SJCRH30 (cell line): Measurements from ENCODE around the gene ADCY2. TPM values are rescaled to one million over a fixed set of nuclear protein-coding genes. Genes with fewer than 3 reads are reported as not detected.
"Not testable (repeated sequence)": the region's sequence is repeated elsewhere in the genome, so short reads cannot be mapped to it uniquely, and the experiment has no call there.

Experiments used
- DNase-seq, 2 experiments: peaks; one replicate each; pipeline ENCODE4 v3.0.0-alpha.2; 2015 to 2020
- H3K27ac ChIP-seq: fragments of 250-450 bp; sonication (Bioruptor Pico); 2 replicates; pipeline ENCODE4 v1.5.1; 2020; ENCODE audit warnings: mild to moderate bottlenecking, moderate library complexity
- H3K27me3 ChIP-seq: fragments of 250-450 bp; sonication (Bioruptor Pico); 2 replicates; pipeline ENCODE4 v1.5.1; 2020; ENCODE audit warnings: mild to moderate bottlenecking, moderate library complexity
- H3K36me3 ChIP-seq: fragments of 250-450 bp; sonication (Bioruptor Pico); 2 replicates; pipeline ENCODE4 v1.5.1; 2020; ENCODE audit warnings: mild to moderate bottlenecking, moderate library complexity
- H3K4me1 ChIP-seq: fragments of 250-450 bp; sonication (Bioruptor Pico); 2 replicates; pipeline ENCODE4 v1.5.1; 2020; ENCODE audit warnings: mild to moderate bottlenecking, moderate library complexity
- H3K4me3 ChIP-seq: fragments of 250-450 bp; sonication (Bioruptor Pico); 2 replicates; pipeline ENCODE4 v1.5.1; 2020; ENCODE audit warnings: mild to moderate bottlenecking, moderate library complexity
- H3K9me3 ChIP-seq: fragments of 250-450 bp; sonication (Bioruptor Pico); replicated peaks from 2 replicates; pipeline ENCODE4 v1.5.1; 2020; ENCODE audit warnings: mild to moderate bottlenecking, moderate library complexity
- total RNA-seq: library from RNA; depleted of rRNA; stranded (reverse); fragments of >200 nt; shearing (Covaris generic); gene quantifications from 2 replicates; pipeline ENCODE4 v1.2.3, GENCODE V29; 2014

Gene ADCY2
- total RNA-seq, 1 experiment from 2014 or later: 9.6 TPM

DNA sequence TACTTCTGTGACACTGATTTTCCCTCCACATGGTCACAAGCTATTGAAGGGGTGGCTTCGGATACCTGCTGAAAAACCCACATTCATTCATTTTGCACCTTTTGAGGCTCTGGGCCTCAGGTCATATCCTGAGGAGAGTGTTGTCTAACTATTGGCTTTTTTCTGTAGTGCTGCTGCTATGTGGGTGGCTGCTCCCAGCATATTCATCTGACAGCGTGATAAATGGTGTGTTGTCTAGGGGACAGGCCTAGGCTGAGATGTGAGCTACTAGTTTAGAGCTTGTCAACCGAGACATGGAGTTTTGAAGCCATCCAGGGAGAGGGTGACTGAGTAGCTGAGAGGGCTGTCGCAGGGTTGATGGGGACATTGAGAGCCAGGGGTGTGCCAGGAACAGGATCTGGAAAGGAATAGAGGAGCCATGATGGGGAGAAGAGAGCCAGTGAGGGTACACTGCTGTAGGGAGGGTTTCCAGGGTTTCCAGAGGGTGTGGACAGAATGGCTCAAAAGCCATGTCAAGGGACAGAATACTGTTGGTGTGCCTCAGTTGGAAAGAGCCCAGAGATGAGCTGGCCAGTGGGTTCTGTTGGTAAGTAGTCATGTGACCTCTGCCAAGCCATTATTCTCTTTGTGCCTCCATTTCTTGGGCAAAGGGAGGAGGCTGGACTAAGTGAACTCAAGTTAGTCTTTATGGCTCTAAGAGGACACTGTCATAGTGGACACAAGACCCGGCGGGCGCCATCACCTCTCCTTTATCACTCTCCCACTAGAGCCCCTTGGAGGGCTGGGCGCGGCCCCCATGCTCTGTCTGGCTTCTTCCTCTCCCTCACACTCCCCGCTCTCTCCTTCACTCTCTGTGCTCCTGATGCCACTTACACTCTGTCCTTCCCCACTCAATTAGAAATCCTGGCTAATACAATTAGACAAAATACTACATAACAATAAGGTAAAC, 19.9 kb downstream of the ADCY2 start:
- DNase-seq: no peak
- Histone ChIP-seq H3K36me3 (no peaks in the 10 kb centered on the region), H3K27me3 (no peaks in the 10 kb centered on the region), H3K27ac (no peak overlapping the region), H3K4me3 (no peak overlapping the region), H3K4me1 (peaks cover 7% of the 10 kb centered on the region), H3K9me3 (no peaks in the 10 kb centered on the region)

DNA sequence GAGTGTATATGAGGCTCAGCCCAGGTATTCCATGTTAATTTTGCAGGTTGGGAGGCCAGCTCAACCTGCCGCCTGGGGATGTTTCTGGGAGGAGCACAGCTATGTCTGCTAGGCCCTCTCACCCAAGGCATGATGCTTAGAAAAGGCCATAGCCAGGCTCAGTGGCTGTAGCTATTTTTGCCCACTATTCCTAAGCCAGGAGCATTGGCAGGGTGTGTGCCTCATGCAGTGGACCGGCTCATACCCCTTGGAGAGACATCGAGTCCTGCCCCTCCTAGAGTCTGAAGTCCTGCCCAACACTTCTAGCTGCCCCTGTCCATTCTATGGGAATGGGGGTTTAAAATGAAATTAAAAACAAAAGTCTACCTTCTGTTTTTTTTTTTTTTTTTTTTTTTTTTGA, 22.3 kb downstream of the ADCY2 start:
- Histone ChIP-seq H3K27ac (no peak overlapping the region), H3K4me3 (no peak overlapping the region), H3K27me3 (no peaks in the 10 kb centered on the region), H3K4me1 (0 out of 2 replicates have a peak, but pooled peaks cover 5% of the 10 kb centered on the region), H3K36me3 (no peaks in the 10 kb centered on the region), H3K9me3 (no peaks in the 10 kb centered on the region)
- DNase-seq: no peak

DNA sequence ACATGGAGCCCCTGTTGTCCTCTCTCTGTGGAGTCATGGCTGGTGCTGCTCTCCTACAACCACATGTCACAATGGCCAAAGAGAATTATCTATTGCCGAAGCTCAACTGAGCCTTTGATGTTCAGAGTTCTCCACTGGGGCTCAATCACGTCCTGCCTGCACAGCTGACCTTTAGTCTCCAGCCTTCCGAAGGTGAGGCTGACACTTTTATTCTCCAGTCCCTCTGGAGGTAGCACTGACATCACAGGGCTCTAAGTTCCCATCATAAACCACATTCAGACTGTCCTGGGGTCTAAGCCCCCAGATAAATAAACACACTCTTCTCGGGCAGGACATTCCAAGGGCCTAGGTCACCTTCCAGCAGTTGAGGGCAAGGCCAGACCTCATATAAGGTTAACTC, 23.4 kb downstream of the ADCY2 start:
- no peaks in the 10 kb centered on the region for H3K27me3 ChIP-seq
- H3K9me3 ChIP-seq: no peaks in the 10 kb centered on the region
- H3K4me3 ChIP-seq: no peak overlapping the region
- H3K36me3 ChIP-seq: no peaks in the 10 kb centered on the region
- no peak for DNase-seq
- H3K27ac ChIP-seq: no peak overlapping the region
- H3K4me1 ChIP-seq: 0 out of 2 replicates have a peak, but pooled peaks cover 5% of the 10 kb centered on the region

DNA sequence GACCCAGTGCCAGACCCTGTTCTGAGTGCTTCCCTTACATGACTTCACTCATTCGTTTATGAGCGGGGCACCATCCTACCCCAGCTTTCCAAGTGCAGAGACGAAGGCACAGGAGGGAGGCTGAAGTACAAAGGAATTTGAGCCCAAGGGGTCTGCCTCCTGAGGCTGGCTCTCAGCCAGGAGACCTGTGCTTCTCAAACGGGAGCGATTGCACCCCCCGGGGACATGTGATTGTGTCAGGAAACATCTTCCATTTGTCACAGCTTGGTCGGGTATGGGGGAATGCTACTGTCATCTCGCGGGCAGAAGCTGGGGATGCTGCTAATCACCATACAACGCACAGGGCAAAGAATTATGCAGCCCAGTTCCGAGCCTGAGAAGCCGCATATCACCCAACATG, 23.9 kb downstream of the ADCY2 start:
- no peak overlapping the region for H3K4me3 ChIP-seq
- DNase-seq: no peak
- H3K27ac ChIP-seq: no peak overlapping the region
- H3K9me3 ChIP-seq: no peaks in the 10 kb centered on the region
- H3K36me3 ChIP-seq: no peaks in the 10 kb centered on the region
- H3K4me1 ChIP-seq: 0 out of 2 replicates have a peak, but pooled peaks cover 5% of the 10 kb centered on the region
- H3K27me3 ChIP-seq: no peaks in the 10 kb centered on the region

DNA sequence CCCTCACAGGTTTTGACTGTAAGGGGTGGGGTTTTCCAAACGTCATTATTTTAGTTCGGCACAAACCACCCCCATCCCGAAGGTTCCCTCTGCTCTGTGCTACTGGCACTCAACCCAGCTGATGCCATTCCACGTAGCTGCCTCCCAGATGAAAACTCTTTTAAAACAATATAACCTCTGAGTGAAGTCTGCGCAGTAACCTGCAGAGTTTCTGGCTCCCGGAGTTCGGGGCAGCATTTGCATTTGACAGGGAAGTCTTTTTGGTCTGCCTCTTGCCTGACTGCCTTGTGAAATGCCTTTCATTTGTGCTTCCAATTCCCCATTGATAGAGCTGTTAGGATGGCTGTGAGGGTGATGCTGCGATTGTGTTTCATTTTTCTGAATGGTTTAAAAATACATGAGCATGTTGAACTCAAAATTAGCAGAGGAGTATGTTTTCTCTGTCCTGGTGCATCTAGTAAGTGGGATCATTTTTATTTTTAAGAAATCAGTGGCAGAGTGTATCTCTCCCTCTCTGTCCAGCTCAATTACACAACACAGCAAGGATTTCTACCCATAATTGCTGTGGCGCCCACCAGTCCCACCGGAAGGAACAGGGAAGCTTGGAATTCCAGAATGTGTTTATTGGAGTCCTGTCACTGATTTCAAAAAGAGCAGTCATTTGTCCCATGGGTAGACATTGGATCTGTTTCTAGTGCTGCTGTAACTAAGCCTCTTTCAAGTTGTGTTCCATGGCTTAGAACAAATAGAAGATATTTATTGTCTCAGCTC, 24.8 kb downstream of the ADCY2 start:
- DNase-seq: no peak
- 0 out of 2 replicates have a peak, but pooled peaks cover 5% of the 10 kb centered on the region for H3K4me1 ChIP-seq
- no peaks in the 10 kb centered on the region for H3K9me3 ChIP-seq
- H3K4me3 ChIP-seq: no peak overlapping the region
- H3K36me3 ChIP-seq: no peaks in the 10 kb centered on the region
- no peak overlapping the region for H3K27ac ChIP-seq
- no peaks in the 10 kb centered on the region for H3K27me3 ChIP-seq

DNA sequence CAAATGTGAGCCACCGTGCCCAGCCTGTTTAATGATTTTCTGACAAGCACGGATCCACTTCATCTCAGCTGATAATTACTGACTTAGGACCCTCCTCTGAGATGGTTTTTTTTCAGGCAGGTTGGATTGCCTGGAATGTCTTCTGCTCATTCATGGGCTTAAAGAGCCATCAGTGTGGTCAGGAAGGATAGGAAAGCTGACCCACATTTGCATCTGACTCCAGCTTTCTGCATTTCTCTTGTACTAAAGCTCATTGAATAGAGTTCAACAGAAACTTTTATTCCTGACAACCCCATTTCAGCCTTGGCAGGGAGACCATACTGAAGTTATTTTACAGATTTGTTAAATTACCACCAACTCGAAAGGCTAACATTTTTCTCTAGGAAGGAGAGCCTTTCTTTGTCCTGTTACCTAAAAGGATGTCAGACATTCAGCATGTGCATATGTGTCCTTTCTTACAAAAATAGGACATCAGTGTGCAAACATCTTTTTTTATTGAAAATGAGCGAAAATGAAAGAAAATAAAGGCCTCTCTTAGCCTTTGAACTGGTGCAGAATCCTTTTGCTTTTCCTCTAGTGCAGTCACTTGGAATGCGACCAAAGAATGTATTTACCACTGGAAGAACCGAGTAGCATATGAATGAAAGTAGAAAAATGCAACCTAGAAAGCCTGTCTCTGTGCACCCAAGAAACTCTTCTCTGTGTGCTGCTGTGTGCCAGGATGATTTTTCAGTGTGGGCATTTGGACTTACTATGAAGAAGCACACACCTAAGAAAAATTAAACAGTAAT, 26.6 kb downstream of the ADCY2 start:
- Histone ChIP-seq H3K9me3 (no peaks in the 10 kb centered on the region), H3K4me1 (0 out of 2 replicates have a peak, but pooled peaks cover 5% of the 10 kb centered on the region), H3K4me3 (no peak overlapping the region), H3K27ac (no peak overlapping the region), H3K27me3 (no peaks in the 10 kb centered on the region), H3K36me3 (no peaks in the 10 kb centered on the region)
- no peak for DNase-seq

DNA sequence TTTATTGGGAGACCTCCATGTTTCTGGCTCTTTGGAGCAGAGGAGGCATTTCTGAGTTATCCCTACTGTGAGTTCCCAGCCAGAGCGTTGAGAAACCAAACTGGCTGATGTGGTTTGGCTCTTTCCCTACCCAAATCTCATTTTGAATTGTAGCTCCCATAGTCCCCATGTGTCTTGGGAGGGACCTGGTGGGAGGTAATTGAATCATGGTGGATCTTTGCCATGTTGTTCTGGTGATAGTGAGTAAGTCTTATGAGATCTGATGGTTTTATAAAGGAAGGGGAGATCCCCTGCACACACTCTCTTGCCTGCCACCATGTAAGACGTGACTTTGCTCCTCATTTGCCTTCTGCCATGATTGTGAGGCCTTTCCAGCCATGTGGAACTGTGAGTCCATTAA, 27.3 kb downstream of the ADCY2 start:
- H3K27ac ChIP-seq, H3K9me3 ChIP-seq, H3K36me3 ChIP-seq, H3K4me1 ChIP-seq, DNase-seq, H3K4me3 ChIP-seq, H3K27me3 ChIP-seq: not testable (repeated sequence)

DNA sequence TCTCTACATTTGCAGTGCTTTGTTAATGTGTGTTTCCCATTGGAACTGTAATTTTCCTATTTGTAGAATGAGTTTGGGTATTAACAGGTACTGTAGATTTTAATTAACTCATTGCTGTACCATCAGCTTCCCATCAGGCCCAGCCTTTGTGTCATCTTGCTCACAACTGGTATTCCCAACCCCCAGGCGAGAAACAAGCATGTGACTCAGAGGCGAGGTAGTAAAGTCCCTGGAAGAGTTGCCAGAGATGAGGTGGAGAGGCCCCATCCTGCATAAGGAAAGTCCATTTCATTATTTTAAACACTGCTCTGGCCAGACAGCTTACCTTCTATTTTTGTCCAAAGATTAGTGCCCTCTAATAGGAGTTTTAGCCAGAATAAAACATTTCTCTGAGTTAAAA, 29.9 kb downstream of the ADCY2 start:
- Histone ChIP-seq H3K27me3 (no peaks in the 10 kb centered on the region), H3K27ac (no peak overlapping the region), H3K9me3 (no peaks in the 10 kb centered on the region), H3K36me3 (no peaks in the 10 kb centered on the region), H3K4me1 (0 out of 2 replicates have a peak, but pooled peaks cover 5% of the 10 kb centered on the region), H3K4me3 (no peak overlapping the region)
- DNase-seq: no peak

DNA sequence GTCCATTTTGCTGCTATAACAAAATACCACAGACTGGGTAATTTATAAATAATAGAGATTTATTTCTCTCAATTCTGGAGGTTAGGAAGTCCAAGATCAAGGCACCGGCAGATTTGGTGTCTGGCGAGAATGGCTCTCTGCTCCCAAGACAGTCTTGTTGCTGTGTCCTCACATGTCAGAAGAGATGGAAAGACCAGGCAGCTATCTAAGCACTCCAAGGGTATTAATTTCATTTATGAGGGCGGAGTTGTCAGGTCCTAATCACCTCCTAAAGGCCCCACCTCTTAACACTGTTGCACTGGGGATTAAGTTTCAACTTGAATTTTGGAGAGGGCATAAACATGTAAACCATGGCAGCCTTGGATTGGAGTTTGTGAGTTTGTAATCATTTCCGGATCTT, 30.3 kb downstream of the ADCY2 start:
- DNase-seq: no peak
- Histone ChIP-seq H3K36me3 (no peaks in the 10 kb centered on the region), H3K9me3 (no peaks in the 10 kb centered on the region), H3K4me1 (0 out of 2 replicates have a peak, but pooled peaks cover 5% of the 10 kb centered on the region), H3K27me3 (no peaks in the 10 kb centered on the region), H3K4me3 (no peak overlapping the region), H3K27ac (no peak overlapping the region)

DNA sequence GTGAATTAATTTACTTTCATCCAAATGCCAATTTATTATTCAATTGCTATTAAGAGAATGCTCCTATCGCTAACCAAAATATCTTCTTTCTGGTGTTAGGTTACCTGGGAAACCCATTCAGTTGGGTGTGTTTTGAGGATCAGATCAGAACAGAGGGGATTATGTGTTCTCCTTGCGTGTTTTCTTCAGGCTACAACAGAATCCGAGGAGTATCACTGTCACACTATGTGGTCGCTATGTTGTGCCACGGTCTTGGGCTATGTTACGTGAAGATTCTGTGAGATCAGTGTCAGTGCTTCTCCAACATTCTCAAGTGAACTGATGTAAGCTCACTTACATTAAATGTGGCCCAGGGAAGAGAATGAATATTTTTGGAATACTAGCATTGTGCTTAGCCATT, 39.0 kb downstream of the ADCY2 start:
- H3K4me3 ChIP-seq: no peak overlapping the region
- H3K27ac ChIP-seq: no peak overlapping the region
- H3K36me3 ChIP-seq: no peaks in the 10 kb centered on the region
- H3K4me1 ChIP-seq: no peaks in the 10 kb centered on the region
- DNase-seq: no peak
- H3K27me3 ChIP-seq: no peaks in the 10 kb centered on the region
- H3K9me3 ChIP-seq: no peaks in the 10 kb centered on the region

DNA sequence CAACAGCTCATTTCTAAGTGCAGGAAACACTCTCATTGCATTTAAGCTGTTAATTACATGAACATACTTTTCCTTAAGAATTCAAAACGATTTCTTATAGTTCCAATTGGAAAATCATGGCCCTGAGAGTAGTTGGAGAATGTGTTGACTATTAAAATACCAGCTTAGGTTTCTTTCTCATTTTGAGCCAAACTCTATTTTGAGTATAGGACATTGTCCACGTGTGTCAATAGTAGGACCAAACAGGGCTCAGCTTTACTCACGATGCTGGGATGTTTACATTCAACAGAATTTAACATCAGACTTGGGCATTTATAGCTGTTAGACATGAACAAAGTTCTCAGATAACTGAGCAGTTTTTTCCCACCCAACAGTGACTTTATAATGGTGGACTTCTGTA, 39.6 kb downstream of the ADCY2 start:
- Histone ChIP-seq H3K36me3 (no peaks in the 10 kb centered on the region), H3K27ac (no peak overlapping the region), H3K27me3 (no peaks in the 10 kb centered on the region), H3K4me3 (no peak overlapping the region), H3K4me1 (no peaks in the 10 kb centered on the region), H3K9me3 (no peaks in the 10 kb centered on the region)
- no peak for DNase-seq

DNA sequence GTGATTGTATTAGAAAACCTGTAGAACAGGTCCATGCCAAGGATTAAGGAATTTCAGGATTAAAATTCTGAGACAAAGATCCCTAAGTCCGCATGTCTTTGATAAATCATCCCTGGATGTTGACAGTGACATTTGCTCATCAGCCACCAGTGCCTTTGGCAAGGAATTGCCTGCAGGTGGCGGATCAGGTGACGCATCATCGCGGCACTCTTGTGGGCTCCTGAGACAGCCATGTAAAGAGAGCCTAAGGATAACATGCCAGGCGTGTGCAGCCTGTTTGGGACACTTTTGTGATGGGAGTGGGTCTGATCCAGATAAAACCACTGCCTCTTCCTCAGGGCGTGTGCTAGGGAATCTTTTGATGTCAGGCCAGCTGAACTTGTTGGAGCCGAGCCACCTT, 40.6 kb downstream of the ADCY2 start:
- Histone ChIP-seq H3K27ac (no peak overlapping the region), H3K4me1 (no peaks in the 10 kb centered on the region), H3K27me3 (no peaks in the 10 kb centered on the region), H3K9me3 (no peaks in the 10 kb centered on the region), H3K36me3 (no peaks in the 10 kb centered on the region), H3K4me3 (no peak overlapping the region)
- DNase-seq: no peak

DNA sequence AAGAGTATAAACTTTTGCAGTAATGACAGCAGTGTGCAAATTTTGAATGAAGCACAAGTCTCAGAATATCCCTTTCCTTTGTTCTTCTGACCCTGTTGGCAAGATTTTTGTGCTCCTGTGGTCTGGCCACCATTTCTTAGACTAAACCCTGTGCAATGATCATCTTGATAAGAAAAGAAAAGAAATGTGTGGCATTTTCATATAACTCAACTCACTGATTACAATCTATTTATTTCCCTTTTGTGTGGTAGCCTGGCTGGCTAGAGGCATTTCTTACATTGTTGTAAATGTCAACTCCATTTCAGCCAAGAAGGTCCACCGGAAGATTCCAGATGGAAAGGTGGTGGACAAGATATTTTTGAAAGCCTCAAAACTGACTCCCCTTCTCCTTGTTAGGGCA, 41.9 kb downstream of the ADCY2 start:
- Histone ChIP-seq H3K27me3 (no peaks in the 10 kb centered on the region), H3K4me1 (no peaks in the 10 kb centered on the region), H3K9me3 (no peaks in the 10 kb centered on the region), H3K36me3 (no peaks in the 10 kb centered on the region), H3K4me3 (no peak overlapping the region), H3K27ac (no peak overlapping the region)
- DNase-seq: no peak

DNA sequence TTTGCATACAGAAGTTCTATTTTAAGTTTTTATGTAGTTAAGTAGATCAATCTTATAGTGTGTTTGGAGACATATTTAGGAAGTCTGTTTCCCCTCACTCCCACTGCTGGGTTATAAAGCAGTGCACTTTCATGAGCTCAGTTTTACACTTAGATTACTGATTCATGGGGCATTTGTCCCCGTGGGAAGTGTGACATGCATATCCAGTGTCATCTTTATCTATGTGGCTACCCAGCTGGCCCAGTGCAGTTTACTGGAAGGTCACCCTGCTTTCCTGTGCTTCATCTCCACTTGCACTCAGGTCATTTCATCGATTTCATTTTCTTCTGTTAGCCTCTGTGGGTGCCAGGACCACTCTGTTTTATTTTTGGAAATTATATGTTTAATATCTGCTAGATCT, 49.1 kb downstream of the ADCY2 start:
- no peaks in the 10 kb centered on the region for H3K9me3 ChIP-seq
- H3K36me3 ChIP-seq: no peaks in the 10 kb centered on the region
- DNase-seq: no peak
- H3K27me3 ChIP-seq: no peaks in the 10 kb centered on the region
- no peaks in the 10 kb centered on the region for H3K4me1 ChIP-seq
- no peak overlapping the region for H3K4me3 ChIP-seq
- H3K27ac ChIP-seq: no peak overlapping the region

DNA sequence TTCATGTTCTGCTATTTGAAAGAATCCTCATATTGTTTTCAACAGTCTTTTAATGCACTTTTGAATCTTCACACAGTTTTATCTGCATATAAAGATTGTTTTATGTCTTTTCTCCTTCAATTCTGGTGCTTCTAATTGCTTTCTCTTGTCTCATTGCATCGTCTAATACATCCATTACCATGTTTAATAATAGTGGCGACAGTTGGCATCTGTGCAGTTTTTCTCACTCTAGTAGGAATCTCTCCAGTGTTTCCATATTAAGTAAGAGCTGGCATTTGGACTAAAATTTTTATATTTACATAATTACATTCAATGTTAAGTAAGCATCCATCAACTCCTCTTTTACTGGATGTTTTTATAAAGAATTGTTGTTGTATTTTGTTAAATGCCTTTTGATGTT, 49.9 kb downstream of the ADCY2 start:
- Histone ChIP-seq H3K4me1 (no peaks in the 10 kb centered on the region), H3K36me3 (no peaks in the 10 kb centered on the region), H3K4me3 (no peak overlapping the region), H3K27ac (no peak overlapping the region), H3K9me3 (no peaks in the 10 kb centered on the region), H3K27me3 (no peaks in the 10 kb centered on the region)
- no peak for DNase-seq
